ENCODE measurements around the gene IRAK2.

Gene IRAK2

GRCh38 chr3:10285272-10286132 lies 120.8 kb downstream of the IRAK2 start:
- DNase-seq = peak in 1 of 2 donors; percentile 36

- DNase-seq = no peak
These were observed 121.4 kb downstream of the IRAK2 start for GRCh38 chr3:10286133-10286524.

GRCh38 chr3:10286596-10287295 lies 122.0 kb downstream of the IRAK2 start:
- DNase-seq = peak; percentile 33 to 53

- no peak for DNase-seq
These were observed 123.3 kb downstream of the IRAK2 start for GRCh38 chr3:10287936-10288574.

GRCh38 chr3:10288575-10288960 lies 123.8 kb downstream of the IRAK2 start:
- no peak for DNase-seq

GRCh38 chr3:10289077-10289476 lies 124.4 kb downstream of the IRAK2 start:
- no peak for DNase-seq

GRCh38 chr3:10289787-10290355 lies 125.2 kb downstream of the IRAK2 start:
- no peak for DNase-seq

GRCh38 chr3:10290481-10291176 lies 125.9 kb downstream of the IRAK2 start:
- no peak for DNase-seq

GRCh38 chr3:10291641-10292040 lies 126.9 kb downstream of the IRAK2 start:
- no peak for DNase-seq

GRCh38 chr3:10292505-10293419 lies 128.0 kb downstream of the IRAK2 start, which contains the start of gene GHRL:
Gene GHRL (minus strand): TSS chr3:10292947. CDS start chr3:10290180, 2,767 bp downstream.
- DNase-seq = no peak
